Measurements from ENCODE around the gene VSX1.

DNA sequence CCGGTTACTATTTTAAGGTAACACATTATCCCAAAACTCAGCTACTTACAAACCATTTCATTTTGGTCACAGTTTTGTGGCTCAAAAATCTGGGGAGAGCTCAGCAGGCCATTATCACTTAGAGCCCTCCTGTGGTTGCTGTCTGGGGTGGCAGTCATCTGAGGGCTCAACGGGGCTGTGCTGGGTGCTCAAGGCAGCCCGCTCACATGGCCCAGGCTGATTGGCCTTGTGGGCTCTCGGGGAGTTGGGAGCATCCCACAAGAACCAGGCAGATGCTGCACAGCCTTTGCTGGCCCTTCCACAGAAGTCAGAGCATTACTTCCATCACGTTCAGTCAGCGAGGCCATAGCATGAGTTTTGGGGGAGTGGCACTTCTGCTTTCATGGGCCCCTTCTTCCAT is 6.3 kb upstream of the VSX1 start:
- TF ChIP-seq, protein P1, sequence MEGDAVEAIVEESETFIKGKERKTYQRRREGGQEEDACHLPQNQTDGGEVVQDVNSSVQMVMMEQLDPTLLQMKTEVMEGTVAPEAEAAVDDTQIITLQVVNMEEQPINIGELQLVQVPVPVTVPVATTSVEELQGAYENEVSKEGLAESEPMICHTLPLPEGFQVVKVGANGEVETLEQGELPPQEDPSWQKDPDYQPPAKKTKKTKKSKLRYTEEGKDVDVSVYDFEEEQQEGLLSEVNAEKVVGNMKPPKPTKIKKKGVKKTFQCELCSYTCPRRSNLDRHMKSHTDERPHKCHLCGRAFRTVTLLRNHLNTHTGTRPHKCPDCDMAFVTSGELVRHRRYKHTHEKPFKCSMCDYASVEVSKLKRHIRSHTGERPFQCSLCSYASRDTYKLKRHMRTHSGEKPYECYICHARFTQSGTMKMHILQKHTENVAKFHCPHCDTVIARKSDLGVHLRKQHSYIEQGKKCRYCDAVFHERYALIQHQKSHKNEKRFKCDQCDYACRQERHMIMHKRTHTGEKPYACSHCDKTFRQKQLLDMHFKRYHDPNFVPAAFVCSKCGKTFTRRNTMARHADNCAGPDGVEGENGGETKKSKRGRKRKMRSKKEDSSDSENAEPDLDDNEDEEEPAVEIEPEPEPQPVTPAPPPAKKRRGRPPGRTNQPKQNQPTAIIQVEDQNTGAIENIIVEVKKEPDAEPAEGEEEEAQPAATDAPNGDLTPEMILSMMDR (IDR thresholded peaks at IDR 0.05; ENCODE audit: low read depth, low read length): no peak
- TF ChIP-seq POLR2A (IDR thresholded peaks at IDR 0.05; ENCODE audit: extremely low read depth, insufficient read length) (no peak), MYC (IDR thresholded peaks at IDR 0.05; ENCODE audit: low read depth, low read length) (no peak)

Measured in NB4 (cell line).